Esophagus squamous epithelium (tissue), 4 donors: ENCODE data around the gene LRIG1.

Experiments used
- POLR2A ChIP-seq, 4 donors: fragments of 450-650 bp; IDR thresholded peaks; one replicate each; pipeline ENCODE4 v1.6.1; 2017; ENCODE audit warnings: antibody characterized with exemption in 4 of 4, mild to moderate bottlenecking in 4 of 4, moderate library complexity in 3 of 4
- TF ChIP-seq, protein P1 (sequence below), 6 experiments: fragments of 450-650 bp in 4 of 6; fragments of 200-600 bp in 2 of 6; sonication (generic) in 2 of 6; IDR thresholded peaks; one replicate each; pipeline ENCODE4 v1.5.1; 2016 to 2019; ENCODE audit warnings: antibody characterized with exemption in 6 of 6, mild to moderate bottlenecking in 4 of 6, moderate library complexity in 4 of 6

DNA sequence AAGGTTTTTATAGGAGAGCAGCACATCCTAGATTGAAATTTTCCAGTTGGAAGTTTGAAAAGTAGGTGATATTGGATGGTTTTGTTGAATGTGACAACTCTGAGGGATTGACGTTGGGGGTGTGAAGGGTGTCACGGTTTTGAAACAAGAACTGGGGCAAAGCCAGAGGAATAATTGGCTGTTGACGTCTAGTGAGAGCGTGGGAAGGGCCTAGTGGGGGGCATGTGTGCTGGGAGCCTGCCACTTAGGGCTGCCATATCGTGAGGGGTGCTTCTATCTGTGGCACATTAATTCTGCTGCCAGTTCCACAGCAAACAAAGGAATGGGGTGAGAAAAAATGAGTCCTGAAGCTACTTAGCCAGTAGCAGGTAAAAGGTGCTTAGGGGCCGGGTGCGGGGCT is 129.4 kb downstream of the LRIG1 start:
- TF ChIP-seq, protein P1, sequence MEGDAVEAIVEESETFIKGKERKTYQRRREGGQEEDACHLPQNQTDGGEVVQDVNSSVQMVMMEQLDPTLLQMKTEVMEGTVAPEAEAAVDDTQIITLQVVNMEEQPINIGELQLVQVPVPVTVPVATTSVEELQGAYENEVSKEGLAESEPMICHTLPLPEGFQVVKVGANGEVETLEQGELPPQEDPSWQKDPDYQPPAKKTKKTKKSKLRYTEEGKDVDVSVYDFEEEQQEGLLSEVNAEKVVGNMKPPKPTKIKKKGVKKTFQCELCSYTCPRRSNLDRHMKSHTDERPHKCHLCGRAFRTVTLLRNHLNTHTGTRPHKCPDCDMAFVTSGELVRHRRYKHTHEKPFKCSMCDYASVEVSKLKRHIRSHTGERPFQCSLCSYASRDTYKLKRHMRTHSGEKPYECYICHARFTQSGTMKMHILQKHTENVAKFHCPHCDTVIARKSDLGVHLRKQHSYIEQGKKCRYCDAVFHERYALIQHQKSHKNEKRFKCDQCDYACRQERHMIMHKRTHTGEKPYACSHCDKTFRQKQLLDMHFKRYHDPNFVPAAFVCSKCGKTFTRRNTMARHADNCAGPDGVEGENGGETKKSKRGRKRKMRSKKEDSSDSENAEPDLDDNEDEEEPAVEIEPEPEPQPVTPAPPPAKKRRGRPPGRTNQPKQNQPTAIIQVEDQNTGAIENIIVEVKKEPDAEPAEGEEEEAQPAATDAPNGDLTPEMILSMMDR (IDR thresholded peaks at IDR 0.05): no peak
- TF ChIP-seq POLR2A (IDR thresholded peaks at IDR 0.05): no peak
